Sigmoid colon (tissue), 4 donors: ENCODE data around the gene UNCX.

ENCODE experiments used
- CTCF ChIP-seq, 4 experiments: fragments of 450-650 bp in 3 of 4; fragments of 200-600 bp in 1 of 4; IDR thresholded peaks; one replicate each; pipeline ENCODE4 v1.5.1; 2016 to 2019; ENCODE audit warnings: antibody characterized with exemption in 4 of 4, mild to moderate bottlenecking in 3 of 4, moderate library complexity in 2 of 4
- POLR2A ChIP-seq, 2 donors: fragments of 450-650 bp; IDR thresholded peaks; one replicate each; pipeline ENCODE4 v1.6.1; 2016; ENCODE audit warnings: antibody characterized with exemption in 2 of 2, mild to moderate bottlenecking in 2 of 2, moderate library complexity in 2 of 2
- POLR2AphosphoS5 ChIP-seq, 4 donors: sonication (generic); formaldehyde crosslinking; IDR thresholded peaks; one replicate each; pipeline ENCODE4 v1.6.1; 2017; ENCODE audit warnings: antibody characterized with exemption in 4 of 4

- TF ChIP-seq CTCF (IDR thresholded peaks at IDR 0.05) (no peak), POLR2A (IDR thresholded peaks at IDR 0.05) (no peak), POLR2AphosphoS5 (IDR thresholded peaks at IDR 0.05) (no peak)
These were observed 11.5 kb upstream of the UNCX start for GRCh38 chr7:1220977-1221745.
